ENCODE results near the gene STOX2. TPM values are rescaled to one million over a fixed set of nuclear protein-coding genes. Genes with fewer than 3 reads are reported as not detected.

Gene STOX2
- total and polyA plus RNA-seq, 2 of the 13 experiments (the other 11 are each of a cell fraction or from before 2014, with no cell fraction given), result 0.01 to 0.15 TPM

- TF ChIP-seq ARID4A (CRISPR knock-in tag; IDR thresholded peaks at IDR 0.05; ENCODE audit: borderline replicate concordance) (no peak), NR2F1 (CRISPR knock-in tag; IDR thresholded peaks at IDR 0.05) (no peak)
Observed at GRCh38 chr4:184066584-184067300, 161.6 kb downstream of the STOX2 start (continued).

- no peak for ATAC-seq
- H4K20me1 ChIP-seq (ENCODE audit: insufficient read depth, low read length), result no peaks in the 10 kb centered on the region
- H3K4me3 ChIP-seq (replicated peaks in 1 of 3; ENCODE audit: insufficient read depth in 1 of 3, low read depth in 2 of 3, low read length in 3 of 3), result no peak overlapping the region
- H3K4me1 ChIP-seq (ENCODE audit: insufficient read depth, low read length), result peaks cover 30% of the 10 kb centered on the region
- intact Hi-C loops (cut with micrococcal nuclease; ENCODE audit: unreplicated experiment) (no loop called here), in situ Hi-C loops (cut with HindIII; ENCODE audit: extremely low pct_ligation_motif_present, low pct_unique_long_range_greater_than_20kb) (no loop called here)
- ChIA-PET CTCF (ENCODE audit: low intra/inter-chr PET ratio, low total read pairs) (no interaction called here), POLR2A (no interaction called here)
- DNase-seq (ENCODE audit: low spot score), result no peak
- H3K27ac ChIP-seq (ENCODE audit: extremely low read length, insufficient read depth, low read length), result no peak overlapping the region
- TF ChIP-seq ETV6 (CRISPR knock-in tag; conservative IDR thresholded peaks at IDR 0.05) (no peak), ZNF326 (CRISPR knock-in tag; IDR thresholded peaks at IDR 0.05; ENCODE audit: borderline replicate concordance) (no peak)
- H3K9ac ChIP-seq (ENCODE audit: insufficient read depth, low read depth, low read length), result no peak overlapping the region
- H3K9me3 ChIP-seq (ENCODE audit: low read length), result no peaks in the 10 kb centered on the region; the same call in 1 of the 2 replicates
- no peak for FAIRE-seq
- no peaks in the 10 kb centered on the region for H3K27me3 ChIP-seq (ENCODE audit: control insufficient read depth in 1 of 2, insufficient read depth in 2 of 2, low read length in 2 of 2)
- no peaks in the 10 kb centered on the region for H3K36me3 ChIP-seq (replicated peaks in 1 of 2; ENCODE audit: control insufficient read depth in 1 of 2, insufficient read depth in 2 of 2, low read length in 2 of 2)
- H3K4me2 ChIP-seq (ENCODE audit: low read depth, low read length), result no peak overlapping the region
- no peak overlapping the region for H2AFZ ChIP-seq (ENCODE audit: low read length)
- BruUV-seq (replicated peaks), result no TSS peak
- 62% methylated on average over 9 of the region's 9 CpGs for WGBS (ENCODE audit: low lambda C conversion rate)
- H3K79me2 ChIP-seq (ENCODE audit: insufficient read depth, low read length), result no peaks in the 10 kb centered on the region
Observed at GRCh38 chr4:184067931-184068554, 162.9 kb downstream of the STOX2 start.

Other genes starting within 250 kb of the STOX2 start
- gene RWDD4, start 246.1 kb upstream of the STOX2 start, total RNA-seq (2016; rRNA removed; fragmentation: Illumina TruSeq; extraction: Trizol), result 25.4 and 28.9 TPM in 2 replicates
- 6.8 and 10.2 TPM in 2 replicates for gene RWDD4, start 246.1 kb upstream of the STOX2 start, polyA plus RNA-seq (2011; rRNA removed)
- gene TRAPPC11, start 246.0 kb upstream of the STOX2 start, total RNA-seq (2016; rRNA removed; fragmentation: Illumina TruSeq; extraction: Trizol), result 18.0 and 22.7 TPM in 2 replicates
- 17.3 and 23.2 TPM in 2 replicates for gene TRAPPC11, start 246.0 kb upstream of the STOX2 start, polyA plus RNA-seq (2011; rRNA removed)